H1 (cell line): ENCODE data around the gene TECRL. TPM values are rescaled to one million over a fixed set of nuclear protein-coding genes. Genes with fewer than 3 reads are reported as not detected.

Source experiments
- CTCF ChIA-PET: fragments of 300-600 bp; sonication (Branson Sonifier 250); formaldehyde crosslinking; loops from one replicate; lab custom pipeline; 2021; ENCODE audit not compliant: partially characterized antibody; lab: Charles Lee
- POLR2A ChIA-PET: fragments of 300-600 bp; sonication (Branson Sonifier 250); formaldehyde crosslinking; loops from one replicate; lab custom pipeline; 2021; ENCODE audit warnings: inconsistent platforms; ENCODE audit not compliant: partially characterized antibody; lab: Charles Lee
- DNase-seq, 2 experiments: peaks; one replicate each; pipeline versions ENCODE4 v3.0.0 to v3.0.0-alpha.2; 2010 to 2022; ENCODE audit warnings: low spot score in 2 of 2, low read depth in 1 of 2, mixed read lengths in 1 of 2
- FAIRE-seq: peaks from 2 replicates; lab custom pipeline; 2011; peaks lifted over from hg19 to GRCh38; lab: Jason Lieb, UNC
- H2AFZ ChIP-seq: 2 replicates; pipeline ENCODE4 v1.8.1; 2012; ENCODE audit warnings: low read length, inconsistent platforms
- H2AK5ac ChIP-seq: 2 replicates; pipeline ENCODE4 v1.6.1; 2013; ENCODE audit warnings: low read depth, low read length
- H2BK120ac ChIP-seq: replicated peaks from 2 replicates; pipeline ENCODE3; 2013; ENCODE audit warnings: low read depth, low read length, inconsistent platforms
- H2BK12ac ChIP-seq: 2 replicates; pipeline ENCODE4 v1.6.1; 2013; ENCODE audit warnings: low read depth, low read length
- H2BK15ac ChIP-seq: 2 replicates; pipeline ENCODE4 v1.6.1; 2013; ENCODE audit warnings: low read length
- H2BK20ac ChIP-seq: 2 replicates; pipeline ENCODE4 v1.6.1; 2013; ENCODE audit warnings: low read length
- H2BK5ac ChIP-seq: 2 replicates; pipeline ENCODE4 v1.6.1; 2013; ENCODE audit warnings: low read depth, low read length
- H3K14ac ChIP-seq: 2 replicates; pipeline ENCODE4 v1.6.1; 2013; ENCODE audit warnings: inconsistent platforms; ENCODE audit not compliant: insufficient read length
- H3K18ac ChIP-seq: 2 replicates; pipeline ENCODE4 v1.6.1; 2013; ENCODE audit warnings: low read length; ENCODE audit errors: extremely low read depth
- H3K23ac ChIP-seq: 2 replicates; pipeline ENCODE4 v1.6.1; 2013; ENCODE audit warnings: inconsistent platforms; ENCODE audit not compliant: insufficient read length
- H3K23me2 ChIP-seq: 2 replicates; pipeline ENCODE4 v1.6.1; 2013; ENCODE audit warnings: low read depth, low read length
- H3K27ac ChIP-seq: 2 replicates; pipeline ENCODE4 v1.6.1; 2011; ENCODE audit warnings: low read depth, low read length, inconsistent platforms
- H3K27me3 ChIP-seq, 4 experiments: replicated peaks in 1 of 4; 1 replicate in 1 of 4; 2 replicates in 3 of 4; pipeline versions ENCODE4 v1.6.1 to v1.8.1; 2011 to 2013; ENCODE audit warnings: low read length in 3 of 4, mild to moderate bottlenecking in 3 of 4, inconsistent platforms in 2 of 4, mixed read lengths in 2 of 4, moderate library complexity in 1 of 4; ENCODE audit not compliant: control insufficient read depth in 3 of 4, insufficient read depth in 3 of 4; ENCODE audit errors: extremely low read depth in 1 of 4
- H3K36me3 ChIP-seq, 4 experiments: 2 replicates each; pipeline versions ENCODE4 v1.6.1 to v1.8.1; 2011 to 2013; ENCODE audit warnings: mild to moderate bottlenecking in 4 of 4, low read length in 3 of 4, moderate library complexity in 2 of 4, control low read depth in 1 of 4, inconsistent platforms in 1 of 4; ENCODE audit not compliant: insufficient read depth in 4 of 4, control insufficient read depth in 2 of 4
- H3K4ac ChIP-seq: replicated peaks from 2 replicates; pipeline ENCODE3; 2013; ENCODE audit warnings: low read length, low read depth, mixed read lengths, inconsistent platforms; ENCODE audit not compliant: insufficient read length
- H3K4me1 ChIP-seq, 4 experiments: replicated peaks in 1 of 4; 1 replicate in 1 of 4; 2 replicates in 3 of 4; pipeline versions ENCODE4 v1.6.1 to v1.8.1; 2011 to 2013; ENCODE audit warnings: low read length in 3 of 4, inconsistent platforms in 2 of 4, mixed read lengths in 1 of 4; ENCODE audit not compliant: insufficient read depth in 4 of 4, control insufficient read depth in 3 of 4
- H3K4me2 ChIP-seq, 2 experiments: 2 replicates each; pipeline versions ENCODE4 v1.6.1 to v1.8.1; 2011 to 2013; ENCODE audit warnings: low read depth in 2 of 2, low read length in 2 of 2, control low read depth in 1 of 2, inconsistent platforms in 1 of 2, mild to moderate bottlenecking in 1 of 2; ENCODE audit not compliant: insufficient read depth in 1 of 2
- H3K4me3 ChIP-seq, 4 experiments: fragments of 200-600, 300-600 bp in 1 of 4; sonication (generic), shearing (Covaris generic), sonication (Bioruptor Twin) in 1 of 4; 2 replicates each; pipeline versions ENCODE4 v1.5.1 to v1.8.1; 2011 to 2016; ENCODE audit warnings: low read length in 4 of 4, low read depth in 3 of 4, control low read depth in 2 of 4, inconsistent platforms in 2 of 4, mild to moderate bottlenecking in 2 of 4, mixed read lengths in 1 of 4, moderate library complexity in 1 of 4; ENCODE audit not compliant: insufficient read depth in 2 of 4; ENCODE audit errors: extremely low read depth in 1 of 4
- H3K56ac ChIP-seq: replicated peaks from 2 replicates; pipeline ENCODE3; 2013; ENCODE audit warnings: low read depth, mild to moderate bottlenecking, mixed read lengths, low read length, inconsistent platforms; ENCODE audit not compliant: insufficient read length
- H3K79me1 ChIP-seq: 2 replicates; pipeline ENCODE4 v1.6.1; 2013; ENCODE audit warnings: low read depth, low read length, control low read depth
- H3K79me2 ChIP-seq, 2 experiments: 2 replicates each; pipeline versions ENCODE4 v1.6.1 to v1.8.1; 2012 to 2013; ENCODE audit warnings: low read length in 2 of 2, mild to moderate bottlenecking in 2 of 2, inconsistent platforms in 1 of 2; ENCODE audit not compliant: insufficient read depth in 2 of 2, control insufficient read depth in 1 of 2
- H3K9ac ChIP-seq, 4 experiments: replicated peaks in 1 of 4; 1 replicate in 1 of 4; 2 replicates in 3 of 4; pipeline versions ENCODE4 v1.6.1 to v1.8.1; 2011 to 2013; ENCODE audit warnings: low read depth in 3 of 4, low read length in 3 of 4, control low read depth in 2 of 4, mild to moderate bottlenecking in 2 of 4, moderate library complexity in 2 of 4, inconsistent platforms in 1 of 4; ENCODE audit errors: extremely low read depth in 1 of 4
- H3K9me3 ChIP-seq, 2 experiments: 2 replicates each; pipeline versions ENCODE4 v1.6.1 to v1.8.1; 2012 to 2013; ENCODE audit warnings: mild to moderate bottlenecking in 2 of 2, moderate library complexity in 2 of 2, control low read depth in 1 of 2, inconsistent platforms in 1 of 2, low read depth in 1 of 2, low read length in 1 of 2, mixed read lengths in 1 of 2; ENCODE audit not compliant: insufficient read depth in 2 of 2
- H4K20me1 ChIP-seq, 2 experiments: replicated peaks in 1 of 2; 2 replicates each; pipeline versions ENCODE3 to v1.8.1; 2011 to 2013; ENCODE audit warnings: inconsistent platforms in 2 of 2, low read length in 2 of 2, mild to moderate bottlenecking in 1 of 2; ENCODE audit not compliant: insufficient read depth in 2 of 2, control insufficient read depth in 1 of 2
- H4K5ac ChIP-seq: 2 replicates; pipeline ENCODE4 v1.6.1; 2013; ENCODE audit warnings: low read length, low read depth, mixed read lengths, inconsistent platforms; ENCODE audit not compliant: insufficient read length
- H4K8ac ChIP-seq: 2 replicates; pipeline ENCODE4 v1.8.0; 2013; ENCODE audit warnings: mild to moderate bottlenecking, moderate library complexity, low read length, inconsistent platforms; ENCODE audit not compliant: insufficient read depth; ENCODE audit errors: extremely low read depth
- H4K91ac ChIP-seq: replicated peaks from 2 replicates; pipeline ENCODE3; 2013; ENCODE audit warnings: low read length, mixed read lengths, inconsistent platforms; ENCODE audit not compliant: insufficient read length
- CTBP2 ChIP-seq: IDR thresholded peaks from 2 replicates; pipeline ENCODE4 v1.7.0; 2011; ENCODE audit warnings: borderline replicate concordance, mild to moderate bottlenecking, moderate library complexity, mixed read lengths, low read length; ENCODE audit not compliant: insufficient read depth, insufficient read length
- JUND ChIP-seq: IDR thresholded peaks from 2 replicates; pipeline ENCODE4 v1.6.1; 2011; ENCODE audit warnings: mild to moderate bottlenecking, improper control_type of control experiment, low read length
- WGBS, 2 experiments: shearing (Covaris generic) in 1 of 2; methylation state at CpG; one replicate each; pipeline versions ENCODE4 v1.1.6 to v1.1.7; 2013 to 2015; ENCODE audit warnings: low lambda C conversion rate in 2 of 2, mixed read lengths in 2 of 2, inconsistent platforms in 1 of 2, low coverage in 1 of 2, missing lambda C conversion rate in 1 of 2; ENCODE audit not compliant: insufficient replicate concordance in 2 of 2, insufficient coverage in 1 of 2, insufficient read length in 1 of 2; ENCODE audit errors: extremely low coverage in 1 of 2, missing lambda C conversion rate in 1 of 2; 5-methylcytosine and 5-hydroxymethylcytosine counted together
- polyA plus RNA-seq, 7 experiments: library from polyadenylated mRNA; depleted of rRNA in 3 of 7; stranded (reverse) in 5 of 7; unstranded in 2 of 7; fragments of >200 nt in 5 of 7; fragments of 200-250 nt in 2 of 7; gene quantifications; 1 replicate in 5 of 7; 2 replicates in 1 of 7; 4 replicates in 1 of 7; pipeline versions ENCODE4 v1.2.1 to v1.2.3, GENCODE V29; 2011 to 2013; ENCODE audit warnings: missing spikeins in 2 of 7, mixed read lengths in 2 of 7
- total RNA-seq: library from RNA; stranded (reverse); fragmentation: NEBNext Ultra II Directional; extraction: Animal tissue kit (Norgen Biotek cat#: 25700); gene quantifications from 2 replicates; pipeline ENCODE4 v1.2.1, GENCODE V29; 2021
- TF ChIP-seq, protein P1 (sequence below): IDR thresholded peaks from 2 replicates; pipeline ENCODE4 v1.6.1; 2012; ENCODE audit warnings: inconsistent platforms

TECRL gene
- total and polyA plus RNA-seq, 2 of the 8 experiments (the other 6 are each of a cell fraction or from before 2014, with no cell fraction given): not detected

DNA sequence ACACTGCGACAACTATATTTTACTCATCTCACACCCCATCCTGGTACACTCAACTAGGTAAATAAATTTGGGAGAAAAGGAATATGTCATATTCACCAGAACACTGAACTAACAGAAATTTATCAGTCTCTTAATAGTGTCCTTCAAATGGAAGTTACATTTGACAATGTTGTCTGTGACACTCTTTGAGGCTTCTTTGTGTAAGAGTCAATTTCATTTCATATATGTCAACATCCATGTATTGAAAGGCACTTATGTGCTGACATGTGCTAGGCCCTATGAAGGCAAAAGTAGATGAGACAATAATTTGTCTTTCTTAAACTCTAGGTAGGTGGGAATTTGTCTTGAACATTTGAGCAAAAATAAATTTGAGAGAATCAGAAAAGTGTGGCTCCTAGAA lies 82.0 kb downstream of the TECRL start:
- Histone ChIP-seq H4K5ac (no peak overlapping the region), H3K4ac (no peak overlapping the region), H3K4me3 (no peak overlapping the region), H2BK20ac (no peak overlapping the region), H3K23me2 (no peaks in the 10 kb centered on the region), H2BK120ac (no peak overlapping the region), H3K4me2 (no peak overlapping the region), H3K27ac (no peak overlapping the region), H4K8ac (no peak overlapping the region), H3K23ac (no peak overlapping the region), H2BK12ac (no peak overlapping the region), H3K79me1 (no peaks in the 10 kb centered on the region), H3K4me1 (no peaks in the 10 kb centered on the region), H4K20me1 (no peaks in the 10 kb centered on the region), H3K18ac (no peak overlapping the region), H3K9me3 (no peaks in the 10 kb centered on the region), H3K27me3 (no peaks in the 10 kb centered on the region), H2BK5ac (no peak overlapping the region), H2AK5ac (no peak overlapping the region), H3K36me3 (no peaks in the 10 kb centered on the region), H3K14ac (no peak overlapping the region), H4K91ac (no peak overlapping the region), H2BK15ac (no peak overlapping the region), H3K79me2 (no peaks in the 10 kb centered on the region), H2AFZ (no peak overlapping the region), H3K56ac (no peak overlapping the region), H3K9ac (no peak overlapping the region)
- POLR2A ChIA-PET: no interaction called here
- CTCF ChIA-PET: interaction anchor here (1.3 kb wide), 1 partner anchor 13 kb away, joined by 5 read pairs; no protein-coding TSS in a partner anchor
- TF ChIP-seq JUND (no peak), CTBP2 (no peak)
- TF ChIP-seq, protein P1, sequence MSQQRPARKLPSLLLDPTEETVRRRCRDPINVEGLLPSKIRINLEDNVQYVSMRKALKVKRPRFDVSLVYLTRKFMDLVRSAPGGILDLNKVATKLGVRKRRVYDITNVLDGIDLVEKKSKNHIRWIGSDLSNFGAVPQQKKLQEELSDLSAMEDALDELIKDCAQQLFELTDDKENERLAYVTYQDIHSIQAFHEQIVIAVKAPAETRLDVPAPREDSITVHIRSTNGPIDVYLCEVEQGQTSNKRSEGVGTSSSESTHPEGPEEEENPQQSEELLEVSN: no peak
- WGBS, 2 experiments: 100% methylated on average over 1 of the region's 1 CpG; no CpG with 5 or more reads in 1 of the 2 experiments
- FAIRE-seq: no peak
- DNase-seq: no peak
